Loucy (cell line): ENCODE measurements around the gene NHSL2.

Experiments used
- H2AFZ ChIP-seq: fragments of 200-600 bp; sonication (generic); 2 replicates; pipeline ENCODE4 v1.6.0; 2016; ENCODE audit warnings: antibody characterized with exemption, mild to moderate bottlenecking, low read length, moderate library complexity
- H3F3A ChIP-seq: fragments of 200-600 bp; 2 replicates; pipeline ENCODE4 v1.6.0; 2016; ENCODE audit warnings: antibody characterized with exemption, low read depth, mild to moderate bottlenecking
- H3K27me3 ChIP-seq: fragments of 200-600 bp; sonication (generic); 2 replicates; pipeline ENCODE4 v1.6.1; 2014; ENCODE audit warnings: low read length, mild to moderate bottlenecking; ENCODE audit not compliant: insufficient read depth, poor library complexity, severe bottlenecking
- H3K36me3 ChIP-seq: fragments of 200-600 bp; sonication (generic); 2 replicates; pipeline ENCODE4 v1.6.1; 2016; ENCODE audit warnings: low read length; ENCODE audit not compliant: insufficient read depth
- H3K4me1 ChIP-seq: fragments of 200-600 bp; sonication (generic); 2 replicates; pipeline ENCODE4 v1.5.1; 2014; ENCODE audit warnings: low read length, mild to moderate bottlenecking; ENCODE audit not compliant: insufficient read depth, poor library complexity, severe bottlenecking
- H3K4me2 ChIP-seq: fragments of 200-600 bp; sonication (generic); 2 replicates; pipeline ENCODE4 v1.6.0; 2014; ENCODE audit warnings: antibody characterized with exemption, low read length, low read depth, mild to moderate bottlenecking; ENCODE audit not compliant: poor library complexity, severe bottlenecking
- H3K4me3 ChIP-seq: fragments of 200-600 bp; sonication (generic); 2 replicates; pipeline ENCODE4 v1.5.1; 2014; ENCODE audit warnings: low read length, mild to moderate bottlenecking, mixed read lengths; ENCODE audit not compliant: poor library complexity, severe bottlenecking
- H3K79me2 ChIP-seq: fragments of 200-600 bp; sonication (generic); 2 replicates; pipeline ENCODE4 v1.6.1; 2014; ENCODE audit warnings: low read length; ENCODE audit not compliant: insufficient read depth
- H3K9ac ChIP-seq: fragments of 200-600 bp; sonication (generic); 2 replicates; pipeline ENCODE4 v1.6.0; 2014; ENCODE audit warnings: mild to moderate bottlenecking, low read depth, low read length, moderate library complexity; ENCODE audit not compliant: poor library complexity, severe bottlenecking
- H3K9me2 ChIP-seq: fragments of 200-600 bp; sonication (generic); replicated peaks from 2 replicates; pipeline ENCODE4 v1.6.1; 2016; ENCODE audit warnings: low read depth, low read length, mixed read lengths
- H3K9me3 ChIP-seq: fragments of 200-600 bp; sonication (generic); 2 replicates; pipeline ENCODE4 v1.6.1; 2014; ENCODE audit warnings: mild to moderate bottlenecking, antibody characterized with exemption, low read length, low read depth; ENCODE audit not compliant: insufficient read depth
- H4K20me1 ChIP-seq: fragments of 200-600 bp; sonication (generic); 2 replicates; pipeline ENCODE4 v1.6.0; 2014; ENCODE audit warnings: antibody characterized with exemption, low read length, mild to moderate bottlenecking; ENCODE audit not compliant: insufficient read depth, poor library complexity, severe bottlenecking
- EZH2phosphoT487 ChIP-seq: fragments of 200-600 bp; IDR thresholded peaks from 2 replicates; pipeline ENCODE4 v1.6.1; 2018; ENCODE audit warnings: antibody characterized with exemption, mild to moderate bottlenecking, moderate library complexity, borderline replicate concordance
- TF ChIP-seq, protein P1 (sequence below): fragments of 200-600 bp; sonication (generic); conservative IDR thresholded peaks from 2 replicates; pipeline ENCODE4 v1.5.1; 2014; ENCODE audit warnings: mild to moderate bottlenecking, antibody characterized with exemption, low read length

Gene NHSL2

DNA sequence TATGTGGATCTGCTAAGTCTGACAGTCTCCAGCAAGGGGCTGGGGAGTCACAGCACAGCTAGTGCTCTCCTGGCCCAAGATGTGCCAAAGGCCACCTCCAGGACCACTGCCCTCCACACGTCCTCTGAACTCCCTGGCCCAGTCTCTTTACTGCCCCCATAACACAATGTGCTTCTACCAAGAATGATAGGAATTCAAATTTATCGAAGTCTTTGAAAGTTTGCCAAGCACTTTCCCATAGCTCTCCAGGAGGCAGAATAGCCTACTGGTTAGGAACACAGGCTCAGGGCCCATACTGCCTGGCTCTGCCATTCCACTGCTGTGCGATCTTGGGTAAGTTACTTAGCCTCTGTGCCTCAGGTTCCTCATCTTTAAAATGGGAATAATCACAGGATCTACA lies 86.7 kb downstream of the NHSL2 start:
- H3K27me3 ChIP-seq: no peaks in the 10 kb centered on the region
- no peaks in the 10 kb centered on the region for H3K9me2 ChIP-seq
- H3K4me2 ChIP-seq: no peak overlapping the region
- no peak overlapping the region for H2AFZ ChIP-seq
- H3K36me3 ChIP-seq: no peaks in the 10 kb centered on the region
- H3K4me1 ChIP-seq: peaks cover 4% of the 10 kb centered on the region
- TF ChIP-seq, protein P1, sequence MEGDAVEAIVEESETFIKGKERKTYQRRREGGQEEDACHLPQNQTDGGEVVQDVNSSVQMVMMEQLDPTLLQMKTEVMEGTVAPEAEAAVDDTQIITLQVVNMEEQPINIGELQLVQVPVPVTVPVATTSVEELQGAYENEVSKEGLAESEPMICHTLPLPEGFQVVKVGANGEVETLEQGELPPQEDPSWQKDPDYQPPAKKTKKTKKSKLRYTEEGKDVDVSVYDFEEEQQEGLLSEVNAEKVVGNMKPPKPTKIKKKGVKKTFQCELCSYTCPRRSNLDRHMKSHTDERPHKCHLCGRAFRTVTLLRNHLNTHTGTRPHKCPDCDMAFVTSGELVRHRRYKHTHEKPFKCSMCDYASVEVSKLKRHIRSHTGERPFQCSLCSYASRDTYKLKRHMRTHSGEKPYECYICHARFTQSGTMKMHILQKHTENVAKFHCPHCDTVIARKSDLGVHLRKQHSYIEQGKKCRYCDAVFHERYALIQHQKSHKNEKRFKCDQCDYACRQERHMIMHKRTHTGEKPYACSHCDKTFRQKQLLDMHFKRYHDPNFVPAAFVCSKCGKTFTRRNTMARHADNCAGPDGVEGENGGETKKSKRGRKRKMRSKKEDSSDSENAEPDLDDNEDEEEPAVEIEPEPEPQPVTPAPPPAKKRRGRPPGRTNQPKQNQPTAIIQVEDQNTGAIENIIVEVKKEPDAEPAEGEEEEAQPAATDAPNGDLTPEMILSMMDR: no peak
- no peak for TF ChIP-seq EZH2phosphoT487
- no peak overlapping the region for H3K4me3 ChIP-seq
- H4K20me1 ChIP-seq: no peaks in the 10 kb centered on the region
- no peaks in the 10 kb centered on the region for H3K9me3 ChIP-seq
- H3K9ac ChIP-seq: no peak overlapping the region
- H3F3A ChIP-seq: no peaks in the 10 kb centered on the region
- no peaks in the 10 kb centered on the region for H3K79me2 ChIP-seq

DNA sequence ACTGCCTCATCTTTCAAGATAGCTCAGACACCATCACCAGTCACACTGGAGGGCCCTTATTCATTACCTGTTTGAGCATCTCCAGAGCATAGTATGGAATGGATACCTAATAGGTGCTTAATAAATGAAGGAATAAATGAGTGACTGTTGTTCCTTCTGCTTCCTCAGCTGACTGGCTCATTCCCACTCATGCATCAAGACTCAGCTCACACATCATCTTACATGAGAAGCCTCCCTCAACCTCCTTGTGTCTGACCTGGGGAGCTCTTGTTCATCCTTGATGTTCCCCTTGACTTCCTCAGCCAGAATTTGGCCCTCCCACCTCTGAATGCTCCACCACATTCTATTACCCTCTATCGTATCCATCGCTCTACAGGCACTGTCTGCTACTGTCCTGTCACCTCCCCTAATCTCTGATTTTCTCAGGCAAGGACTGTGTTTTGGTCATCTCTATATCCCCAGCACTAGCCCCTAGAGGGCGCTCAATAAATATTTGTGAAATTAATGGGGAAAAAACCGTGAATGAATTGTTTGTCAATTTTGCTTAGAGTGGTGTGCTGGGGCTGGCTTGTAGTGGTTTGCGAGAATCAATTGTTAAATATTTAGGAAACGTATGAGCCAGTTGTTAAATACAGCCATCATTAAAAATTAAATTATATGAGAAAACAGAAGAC lies 88.3 kb downstream of the NHSL2 start:
- Histone ChIP-seq H4K20me1 (no peaks in the 10 kb centered on the region), H3F3A (no peaks in the 10 kb centered on the region), H3K4me3 (no peak overlapping the region), H3K9me2 (no peaks in the 10 kb centered on the region), H3K4me2 (no peak overlapping the region), H2AFZ (no peak overlapping the region), H3K36me3 (no peaks in the 10 kb centered on the region), H3K27me3 (no peaks in the 10 kb centered on the region), H3K4me1 (peaks cover 4% of the 10 kb centered on the region), H3K9me3 (no peaks in the 10 kb centered on the region), H3K79me2 (no peaks in the 10 kb centered on the region), H3K9ac (no peak overlapping the region)
- TF ChIP-seq, protein P1: peak; percentile 68
- TF ChIP-seq EZH2phosphoT487: no peak

DNA sequence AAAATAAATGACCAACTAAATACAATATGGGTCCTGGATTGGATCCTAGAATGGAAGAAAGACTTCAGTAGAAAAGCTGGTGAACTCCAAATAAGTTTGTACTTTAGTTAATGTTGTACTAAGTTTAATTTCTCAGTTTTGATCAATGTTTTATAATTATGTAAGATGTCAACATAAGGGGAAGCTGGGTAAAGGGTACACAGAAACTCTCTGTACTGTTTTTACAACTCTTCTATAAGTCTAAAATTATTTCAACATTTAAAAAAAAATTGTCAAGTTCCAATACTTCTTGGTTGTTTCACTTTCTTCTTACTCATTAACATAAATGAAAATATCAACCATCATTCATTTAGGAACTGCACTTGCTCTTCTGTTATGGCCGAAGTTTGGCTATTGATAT lies 88.9 kb downstream of the NHSL2 start:
- H3F3A ChIP-seq: no peaks in the 10 kb centered on the region
- H3K4me1 ChIP-seq: peaks cover 4% of the 10 kb centered on the region
- H3K27me3 ChIP-seq: no peaks in the 10 kb centered on the region
- no peak for TF ChIP-seq EZH2phosphoT487
- TF ChIP-seq, protein P1: no peak
- H3K9ac ChIP-seq: no peak overlapping the region
- H3K9me2 ChIP-seq: no peaks in the 10 kb centered on the region
- H3K4me3 ChIP-seq: no peak overlapping the region
- H3K79me2 ChIP-seq: no peaks in the 10 kb centered on the region
- no peak overlapping the region for H3K4me2 ChIP-seq
- no peak overlapping the region for H2AFZ ChIP-seq
- H4K20me1 ChIP-seq: no peaks in the 10 kb centered on the region
- H3K9me3 ChIP-seq: no peaks in the 10 kb centered on the region
- H3K36me3 ChIP-seq: no peaks in the 10 kb centered on the region
